Activated CD4-positive, CD25-positive, alpha-beta regulatory T cell treated with anti-CD3 and anti-CD28 coated beads, Interleukin-2, amount 50 U/mL, for 16 hours (primary cell): ENCODE results near the gene CERS6.

Experiments
- DNase-seq: peaks from one replicate; pipeline ENCODE4 v3.0.0-alpha.2; 2020; ENCODE audit warnings: low read depth, low spot score

The CERS6 gene

DNA sequence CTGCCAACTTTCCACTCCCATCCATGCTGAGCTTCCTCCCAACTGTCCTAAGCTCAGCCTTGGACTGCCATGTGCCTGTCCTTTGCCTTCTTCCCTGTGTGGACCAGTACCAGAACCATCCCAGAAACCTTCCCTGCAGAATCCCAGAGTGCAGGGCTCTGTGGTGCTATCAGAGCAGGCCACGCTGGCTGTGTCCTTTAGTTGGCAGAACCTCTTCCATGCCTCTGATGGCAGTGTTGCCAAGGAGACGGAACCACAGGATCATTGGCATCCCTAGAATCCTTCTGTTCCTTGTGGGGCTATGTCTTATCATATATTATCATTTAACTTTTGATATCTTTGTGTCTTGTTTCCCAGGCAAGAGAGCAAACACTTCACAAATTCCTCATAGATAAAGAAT lies 273.4 kb downstream of the CERS6 start:
- no peak for DNase-seq

GRCh38 chr2:168730344-168730743 lies 274.3 kb downstream of the CERS6 start:
- no peak for DNase-seq

GRCh38 chr2:168731002-168731401 lies 274.9 kb downstream of the CERS6 start:
- no peak for DNase-seq

DNA sequence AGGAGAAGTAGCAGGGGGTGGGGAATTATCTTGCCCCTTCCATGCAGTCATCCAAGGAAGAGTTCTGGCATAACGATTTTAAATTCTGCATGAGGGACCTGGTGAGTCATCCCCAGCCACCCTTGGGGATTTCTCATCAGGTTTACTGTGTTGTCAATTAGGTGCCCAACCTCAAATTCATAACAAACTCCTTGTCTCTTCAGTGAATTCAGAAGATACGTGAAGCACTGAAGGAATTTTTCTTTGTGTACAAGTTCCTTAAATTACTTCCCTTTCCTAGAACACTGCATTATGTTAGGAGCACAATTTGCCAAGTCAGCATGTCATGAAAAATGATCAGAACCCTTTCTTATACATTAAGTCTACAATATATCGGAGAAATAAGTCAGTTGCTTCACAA lies 275.5 kb downstream of the CERS6 start:
- no peak for DNase-seq

DNA sequence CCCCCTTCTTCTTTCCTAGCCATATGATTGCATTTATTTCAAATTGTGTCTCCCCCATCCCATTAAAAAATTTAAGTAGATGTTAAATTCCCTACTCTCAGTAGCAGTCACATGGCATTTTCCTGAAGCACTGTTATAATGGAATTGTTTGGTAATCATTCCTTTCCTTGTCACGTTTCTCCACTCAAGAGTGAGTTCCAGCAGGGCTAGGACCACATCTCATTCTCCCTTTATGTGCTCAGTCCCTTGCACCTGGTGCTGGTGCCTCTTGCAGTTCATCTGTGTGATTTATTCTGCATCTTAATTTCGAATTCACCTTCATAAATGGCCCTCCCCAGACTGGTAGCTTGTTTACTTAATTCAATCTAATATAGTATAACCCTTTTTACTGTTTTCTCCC lies 276.0 kb downstream of the CERS6 start:
- DNase-seq = no peak

- no peak for DNase-seq
These were observed 276.4 kb downstream of the CERS6 start for GRCh38 chr2:168732506-168732905.

DNA sequence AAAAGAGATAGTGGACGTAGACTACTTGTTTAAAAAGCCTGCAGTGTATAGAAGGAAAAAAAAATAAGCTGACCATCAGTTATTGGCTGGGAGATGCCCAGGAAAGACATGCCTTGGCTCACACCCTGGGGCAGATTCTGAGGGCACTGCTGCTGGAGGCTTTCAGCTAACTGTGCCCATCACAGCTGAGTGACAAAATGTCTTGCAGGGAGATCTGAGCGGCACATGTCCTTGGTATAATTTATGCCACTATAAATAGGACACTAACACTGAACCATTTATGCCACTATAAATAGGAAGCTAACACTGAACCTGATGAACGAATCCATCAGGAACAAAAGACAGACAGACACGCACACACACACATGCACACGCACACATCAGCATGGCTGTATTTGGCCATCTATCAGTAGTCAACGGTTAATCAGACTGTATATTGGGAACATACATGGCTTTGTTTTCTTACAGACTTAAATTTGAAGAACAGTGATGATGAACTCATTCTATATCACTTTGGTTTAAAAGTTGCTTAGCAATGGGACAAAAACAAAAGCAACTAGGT lies 278.2 kb downstream of the CERS6 start:
- DNase-seq = no peak

DNA sequence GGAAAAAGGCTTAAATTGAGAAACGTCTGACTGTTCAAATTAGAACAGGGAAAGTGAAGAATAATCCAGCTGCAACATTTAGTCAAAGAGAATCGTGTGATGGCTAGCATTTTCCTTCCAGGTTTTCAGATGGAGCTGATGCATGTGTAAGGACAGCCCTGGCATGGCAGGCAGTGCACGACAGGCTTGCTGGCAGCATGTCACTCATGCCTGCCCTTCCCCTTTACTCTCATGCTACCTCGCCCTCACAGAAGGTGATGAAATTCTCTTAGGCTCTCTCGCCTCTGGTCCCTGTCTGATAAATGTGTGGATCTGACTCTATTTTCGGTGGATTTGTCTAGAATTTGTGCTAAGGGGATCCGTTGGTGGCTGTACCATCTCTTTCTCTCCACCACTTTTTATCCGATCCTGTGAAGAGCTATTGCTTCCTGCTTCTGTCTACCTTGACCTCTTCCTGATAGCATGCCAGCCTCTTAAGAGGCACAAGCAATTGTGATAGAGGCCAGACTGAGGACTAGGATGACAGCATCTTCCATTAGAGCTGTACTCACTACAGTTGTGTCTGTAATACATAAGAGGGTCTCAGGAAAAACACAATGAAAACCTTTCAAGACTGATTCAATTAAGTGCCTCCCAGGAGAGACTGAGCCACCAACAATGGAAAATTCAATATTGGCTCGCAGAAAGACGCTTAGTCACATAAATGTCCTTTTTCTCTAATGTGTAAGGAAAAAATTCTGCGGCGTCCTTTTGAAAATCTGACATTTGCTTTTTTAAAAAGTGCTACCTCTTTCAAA lies 280.8 kb downstream of the CERS6 start:
- DNase-seq = no peak

DNA sequence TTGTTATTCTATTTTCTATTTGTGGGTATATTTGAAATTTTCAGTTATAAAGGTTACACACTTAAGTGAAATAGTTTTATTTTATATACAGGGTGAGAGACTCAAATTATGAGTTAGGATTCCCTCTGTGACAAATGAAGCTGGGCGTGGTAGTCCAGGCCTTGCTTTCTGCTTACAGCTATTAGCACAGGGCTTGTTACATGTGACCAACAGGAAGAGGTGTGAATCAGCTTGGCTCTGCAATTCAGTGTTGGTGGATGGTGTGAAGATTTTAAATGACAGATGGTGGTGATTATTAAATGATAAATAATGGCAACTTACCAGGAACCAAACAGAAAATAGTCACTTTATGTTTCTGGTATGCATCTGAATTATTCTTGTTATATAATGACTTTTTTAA lies 282.0 kb downstream of the CERS6 start:
- no peak for DNase-seq

- no peak for DNase-seq
These were observed 284.3 kb downstream of the CERS6 start for GRCh38 chr2:168740360-168740759.

DNA sequence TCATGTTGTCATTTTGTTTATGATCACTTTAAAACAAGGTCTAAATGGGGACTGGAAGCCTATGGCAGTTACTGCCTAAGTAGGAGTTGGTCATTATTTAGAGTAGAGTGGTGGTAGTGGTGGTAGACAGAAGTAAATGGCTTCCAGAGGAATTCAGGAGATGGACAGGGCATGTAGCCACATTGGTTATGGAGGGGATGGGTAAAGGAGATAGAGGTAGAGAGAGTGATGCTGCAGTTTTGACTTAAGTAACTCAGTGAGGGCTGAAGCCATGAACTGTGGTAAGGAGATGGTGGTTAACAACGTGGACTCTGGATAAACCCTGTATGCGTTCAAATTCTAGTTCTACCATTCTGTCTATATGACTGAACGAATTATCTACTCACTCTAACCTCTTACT lies 284.7 kb downstream of the CERS6 start:
- no peak for DNase-seq

DNA sequence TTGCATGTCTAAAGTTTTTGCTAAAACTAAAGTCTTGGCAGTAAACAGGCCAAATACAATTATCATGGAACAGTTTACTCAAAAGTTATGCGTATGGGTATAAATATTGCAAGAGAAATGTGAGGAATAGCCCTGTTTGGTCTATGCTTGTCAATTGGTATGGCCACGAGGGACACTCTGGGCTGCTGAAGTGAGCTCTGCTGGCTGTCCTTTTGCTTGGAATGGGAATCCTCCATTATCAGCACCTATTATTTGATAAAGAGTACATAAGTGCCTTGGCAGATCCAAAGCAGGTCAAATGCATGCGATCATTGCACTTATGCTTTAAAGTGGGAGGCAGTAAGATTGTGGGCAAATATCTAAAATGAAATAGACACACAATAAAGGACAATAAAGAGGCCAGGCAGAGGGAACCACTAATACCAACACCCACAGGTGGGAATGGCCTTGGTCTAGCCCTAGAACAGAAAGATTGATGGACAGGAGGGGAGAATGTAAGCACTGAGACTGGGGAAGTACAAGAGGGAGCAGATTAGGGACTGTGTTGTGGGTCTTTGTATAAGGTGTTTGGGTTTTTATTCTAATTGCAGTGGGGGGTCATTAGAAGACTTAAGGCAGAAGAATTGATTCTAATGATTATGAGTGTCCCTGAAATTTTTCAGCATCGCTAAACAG lies 286.3 kb downstream of the CERS6 start:
- no peak for DNase-seq

DNA sequence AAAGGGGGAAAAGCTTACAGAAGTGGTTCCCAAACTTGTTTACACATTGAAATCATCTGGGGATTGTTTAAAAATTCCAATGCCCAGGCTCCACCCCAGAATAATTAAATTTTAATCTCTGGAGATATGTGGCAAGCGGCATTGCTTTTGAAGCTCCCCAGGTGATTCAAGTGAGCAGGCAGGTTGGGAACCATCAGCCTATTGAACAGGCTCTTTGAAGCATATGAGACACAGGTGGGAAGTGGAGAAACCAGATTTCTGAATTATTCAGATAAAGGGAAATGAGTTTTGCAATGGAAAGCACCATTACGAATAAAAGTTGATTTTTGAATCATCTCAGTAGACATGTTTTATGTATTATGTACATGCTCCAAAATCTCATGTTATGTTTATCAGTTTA lies 288.8 kb downstream of the CERS6 start:
- DNase-seq = no peak

DNA sequence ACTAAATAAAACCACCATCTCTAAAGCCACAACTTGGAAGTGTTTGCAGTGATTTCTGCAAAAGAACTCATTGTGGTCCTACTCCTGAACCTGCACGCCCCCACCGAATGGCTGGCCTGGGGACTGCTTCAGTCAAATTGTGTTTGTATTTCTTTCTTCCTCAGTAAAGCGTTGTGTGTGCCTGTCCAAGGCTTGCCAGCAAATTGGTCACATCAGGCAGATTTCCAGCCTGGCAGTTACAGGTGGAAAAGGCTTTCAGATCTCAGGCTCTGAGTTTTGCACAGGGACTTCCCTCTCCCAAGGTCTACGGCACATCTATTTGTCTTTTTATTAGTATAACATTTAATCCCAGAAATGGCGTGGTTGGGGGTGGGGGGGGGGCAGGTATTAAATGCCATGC lies 292.4 kb downstream of the CERS6 start:
- DNase-seq = no peak

DNA sequence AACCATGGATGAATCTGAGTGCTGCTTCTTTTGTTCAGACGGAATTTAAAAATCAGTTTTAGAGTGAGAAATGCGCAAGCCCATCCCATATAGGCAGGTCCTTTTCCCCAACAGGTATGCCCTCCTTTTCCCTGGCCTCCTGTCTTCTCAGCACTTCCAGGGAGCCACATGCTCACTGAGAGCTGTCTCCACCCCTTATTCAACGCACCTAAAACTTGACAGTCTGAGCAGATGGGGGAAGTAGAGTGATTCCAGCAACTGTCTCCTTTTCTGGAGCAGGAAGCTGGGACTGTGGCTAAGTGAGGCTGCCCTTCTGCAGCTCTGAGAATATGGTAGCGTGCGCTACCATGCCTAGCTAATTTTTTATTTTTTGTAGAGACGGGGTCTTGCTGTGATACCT lies 293.2 kb downstream of the CERS6 start:
- no peak for DNase-seq

- no peak for DNase-seq
These were observed 295.1 kb downstream of the CERS6 start for GRCh38 chr2:168751104-168751740.

DNA sequence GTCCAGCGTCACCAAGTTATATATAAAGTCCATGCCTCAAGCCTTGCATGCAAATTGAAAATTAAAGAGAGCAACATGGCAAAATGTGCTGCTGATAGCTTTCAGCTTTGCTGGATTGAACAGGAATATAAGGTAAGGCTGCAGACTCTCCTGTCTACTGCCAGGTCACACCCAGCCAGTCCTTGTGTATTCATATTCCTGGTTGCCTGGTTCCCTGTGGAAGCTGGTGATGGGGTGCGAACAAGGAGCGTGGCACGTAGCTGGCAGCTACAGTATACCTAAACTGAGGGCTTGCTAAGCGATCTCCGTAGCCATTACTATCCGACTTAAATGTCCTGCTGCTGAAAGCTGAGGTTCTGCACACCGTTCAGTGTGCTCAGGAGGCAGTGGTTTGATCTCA lies 296.3 kb downstream of the CERS6 start:
- no peak for DNase-seq

GRCh38 chr2:168753765-168754329 lies 297.8 kb downstream of the CERS6 start:
- DNase-seq = no peak

- DNase-seq = no peak
These were observed 301.2 kb downstream of the CERS6 start for GRCh38 chr2:168757223-168757622.

- no peak for DNase-seq
These were observed 303.1 kb downstream of the CERS6 start for GRCh38 chr2:168758970-168759820.

DNA sequence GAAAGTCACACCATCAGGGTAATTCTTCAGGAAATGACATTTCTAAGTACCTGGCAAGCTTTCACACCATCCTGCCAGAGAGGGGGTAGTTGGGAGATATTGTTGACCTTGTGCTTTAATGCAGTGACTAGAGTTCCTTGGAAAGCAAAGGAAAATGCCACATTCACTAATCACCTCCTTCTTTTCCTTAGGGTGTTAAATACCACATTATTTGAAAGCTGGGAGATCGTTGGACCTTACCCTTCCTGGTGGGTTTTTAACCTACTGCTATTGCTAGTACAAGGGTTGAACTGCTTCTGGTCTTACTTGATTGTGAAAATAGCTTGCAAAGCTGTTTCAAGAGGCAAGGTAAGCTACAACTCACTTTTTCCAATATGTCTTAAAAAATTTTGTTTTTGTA lies 309.3 kb downstream of the CERS6 start:
- DNase-seq = no peak
